Middle frontal gyrus (tissue), 1 donor: Measurements from ENCODE around the gene ZNF473.
"Not testable (repeated sequence)": the region's sequence is repeated elsewhere in the genome, so short reads cannot be mapped to it uniquely, and the experiment has no call there.

Experiments
- DNase-seq: peaks from one replicate; pipeline ENCODE4 v3.0.0-alpha.2; 2015; ENCODE audit warnings: low spot score; ENCODE audit errors: extremely low spot score

Gene ZNF473

GRCh38 chr19:50097884-50098283 lies 72.1 kb downstream of the ZNF473 start:
- DNase-seq, result not testable (repeated sequence)

- not testable (repeated sequence) for DNase-seq
These were observed 73.1 kb downstream of the ZNF473 start for GRCh38 chr19:50098892-50099291.

- not testable (repeated sequence) for DNase-seq
These were observed 73.9 kb downstream of the ZNF473 start for GRCh38 chr19:50099696-50100095.

- not testable (repeated sequence) for DNase-seq
These were observed 75.1 kb downstream of the ZNF473 start for GRCh38 chr19:50100946-50101345.
